Peyer's patch (tissue), 4 donors: ENCODE data around the gene STUM.

ENCODE experiments used
- POLR2A ChIP-seq, 2 donors: fragments of 450-650 bp; IDR thresholded peaks; one replicate each; pipeline ENCODE4 v1.5.1; 2017; ENCODE audit warnings: antibody characterized with exemption in 2 of 2, mild to moderate bottlenecking in 2 of 2, moderate library complexity in 2 of 2
- TF ChIP-seq, protein P1 (sequence below), 6 experiments: fragments of 450-650 bp in 4 of 6; fragments of 200-600 bp in 2 of 6; sonication (generic) in 1 of 6; IDR thresholded peaks; one replicate each; pipeline ENCODE4 v1.5.1; 2017 to 2019; ENCODE audit warnings: antibody characterized with exemption in 6 of 6, mild to moderate bottlenecking in 3 of 6, moderate library complexity in 1 of 6

DNA sequence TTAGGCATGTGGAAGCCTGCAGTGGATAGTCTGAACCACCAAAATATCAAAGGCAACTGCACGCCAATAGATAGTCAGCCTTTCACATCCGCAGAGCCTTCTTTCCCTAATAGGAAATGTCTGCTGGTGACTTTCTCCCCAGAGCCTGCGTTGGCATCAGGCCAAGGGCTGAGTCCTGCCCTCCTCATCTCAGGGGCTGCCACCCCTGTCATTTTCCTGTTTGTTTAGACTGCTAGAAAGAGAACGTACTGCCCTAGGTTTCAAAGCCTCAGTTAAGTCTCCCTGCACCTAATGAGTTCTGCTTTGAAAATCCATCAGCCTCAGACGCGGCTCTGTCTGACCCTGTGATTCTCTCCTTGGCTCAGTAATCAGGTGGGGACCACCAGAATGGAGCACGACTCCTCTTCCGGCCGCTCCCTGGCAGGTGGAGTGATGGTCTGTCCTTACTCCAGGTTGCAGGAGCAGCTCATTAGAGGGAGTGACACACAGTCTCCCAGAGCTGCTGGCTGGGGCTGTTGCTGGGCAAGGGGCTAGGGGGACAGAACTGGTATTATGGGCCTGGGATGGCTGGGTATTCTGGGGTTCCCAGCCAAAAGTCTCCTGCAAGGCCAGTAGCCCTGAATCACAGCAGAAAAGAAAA lies 27.3 kb downstream of the STUM start:
- TF ChIP-seq, protein P1, sequence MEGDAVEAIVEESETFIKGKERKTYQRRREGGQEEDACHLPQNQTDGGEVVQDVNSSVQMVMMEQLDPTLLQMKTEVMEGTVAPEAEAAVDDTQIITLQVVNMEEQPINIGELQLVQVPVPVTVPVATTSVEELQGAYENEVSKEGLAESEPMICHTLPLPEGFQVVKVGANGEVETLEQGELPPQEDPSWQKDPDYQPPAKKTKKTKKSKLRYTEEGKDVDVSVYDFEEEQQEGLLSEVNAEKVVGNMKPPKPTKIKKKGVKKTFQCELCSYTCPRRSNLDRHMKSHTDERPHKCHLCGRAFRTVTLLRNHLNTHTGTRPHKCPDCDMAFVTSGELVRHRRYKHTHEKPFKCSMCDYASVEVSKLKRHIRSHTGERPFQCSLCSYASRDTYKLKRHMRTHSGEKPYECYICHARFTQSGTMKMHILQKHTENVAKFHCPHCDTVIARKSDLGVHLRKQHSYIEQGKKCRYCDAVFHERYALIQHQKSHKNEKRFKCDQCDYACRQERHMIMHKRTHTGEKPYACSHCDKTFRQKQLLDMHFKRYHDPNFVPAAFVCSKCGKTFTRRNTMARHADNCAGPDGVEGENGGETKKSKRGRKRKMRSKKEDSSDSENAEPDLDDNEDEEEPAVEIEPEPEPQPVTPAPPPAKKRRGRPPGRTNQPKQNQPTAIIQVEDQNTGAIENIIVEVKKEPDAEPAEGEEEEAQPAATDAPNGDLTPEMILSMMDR (IDR thresholded peaks at IDR 0.05): no peak
- TF ChIP-seq POLR2A (IDR thresholded peaks at IDR 0.05): no peak
